Right renal cortex interstitium (tissue), 3 donors: Measurements from ENCODE around the gene DSCAM. TPM values are rescaled to one million over a fixed set of nuclear protein-coding genes. Genes with fewer than 3 reads are reported as not detected.

Experiments
- DNase-seq, 3 donors: peaks; one replicate each; pipeline ENCODE4 v3.0.0-alpha.2; 2013; ENCODE audit warnings: low read depth in 3 of 3, low spot score in 2 of 3
- polyA plus RNA-seq, 3 donors: library from polyadenylated mRNA; unstranded; fragments of 120-200 nt; gene quantifications; one replicate each; pipeline ENCODE4 v1.2.1, GENCODE V29; 2013; ENCODE audit not compliant: insufficient read length in 3 of 3

DSCAM gene
- polyA plus RNA-seq, 3 donors = 0.04 to 0.11 (median 0.07) TPM

- no peak for DNase-seq
Measured at GRCh38 chr21:40678681-40679284, 168.2 kb downstream of the DSCAM start.

- DNase-seq = no peak
Measured at GRCh38 chr21:40675017-40675416, 171.9 kb downstream of the DSCAM start.

GRCh38 chr21:40672602-40673001 is 174.4 kb downstream of the DSCAM start:
- no peak for DNase-seq

GRCh38 chr21:40671716-40672115 is 175.2 kb downstream of the DSCAM start:
- no peak for DNase-seq

- no peak for DNase-seq
Measured at GRCh38 chr21:40668555-40669275, 178.2 kb downstream of the DSCAM start.

GRCh38 chr21:40667967-40668366 is 179.0 kb downstream of the DSCAM start:
- no peak for DNase-seq

GRCh38 chr21:40662889-40663288 is 184.1 kb downstream of the DSCAM start:
- DNase-seq = no peak

GRCh38 chr21:40660461-40660860 is 186.5 kb downstream of the DSCAM start:
- no peak for DNase-seq

GRCh38 chr21:40658311-40658710 is 188.6 kb downstream of the DSCAM start:
- DNase-seq = no peak

- no peak for DNase-seq
Measured at GRCh38 chr21:40652436-40652835, 194.5 kb downstream of the DSCAM start.

GRCh38 chr21:40647706-40648105 is 199.3 kb downstream of the DSCAM start:
- no peak for DNase-seq

- DNase-seq = no peak
Measured at GRCh38 chr21:40646651-40647050, 200.3 kb downstream of the DSCAM start.

GRCh38 chr21:40641042-40641441 is 205.9 kb downstream of the DSCAM start:
- DNase-seq = no peak

- DNase-seq = no peak
Measured at GRCh38 chr21:40640266-40640789, 206.6 kb downstream of the DSCAM start.

- DNase-seq = no peak
Measured at GRCh38 chr21:40639616-40640194, 207.3 kb downstream of the DSCAM start.

GRCh38 chr21:40638466-40639251 is 208.3 kb downstream of the DSCAM start:
- DNase-seq = no peak

GRCh38 chr21:40636026-40636425 is 210.9 kb downstream of the DSCAM start:
- DNase-seq = no peak

- no peak for DNase-seq
Measured at GRCh38 chr21:40635391-40635790, 211.6 kb downstream of the DSCAM start.

GRCh38 chr21:40634141-40634540 is 212.8 kb downstream of the DSCAM start:
- DNase-seq = no peak

GRCh38 chr21:40633048-40633447 is 213.9 kb downstream of the DSCAM start:
- DNase-seq = no peak

- no peak for DNase-seq
Measured at GRCh38 chr21:40631211-40631610, 215.7 kb downstream of the DSCAM start.
